SK-N-SH (cell line): ENCODE measurements around the gene THTPA.

Source experiments
- CHD2 ChIP-seq: fragments of 150-350 bp; IDR thresholded peaks from 2 replicates; pipeline ENCODE4 v1.6.1; 2018; ENCODE audit warnings: low read length; ENCODE audit not compliant: partially characterized antibody
- CTCF ChIP-seq: fragments of 200-600 bp; sonication (generic); IDR thresholded peaks from 2 replicates; pipeline ENCODE4 v1.6.1; 2017; ENCODE audit warnings: antibody characterized with exemption, mild to moderate bottlenecking, moderate library complexity
- EZH2phosphoT487 ChIP-seq: fragments of 200-600 bp; sonication (generic); IDR thresholded peaks from 2 replicates; pipeline ENCODE4 v1.6.1; 2017; ENCODE audit warnings: low read depth, mixed run types, mild to moderate bottlenecking, antibody characterized with exemption, moderate library complexity, borderline replicate concordance
- MXI1 ChIP-seq: IDR thresholded peaks from 2 replicates; pipeline ENCODE4 v1.6.1; 2012; ENCODE audit warnings: mild to moderate bottlenecking, low read depth, low read length, improper control_type of control experiment
- RXRA ChIP-seq: IDR thresholded peaks from 2 replicates; pipeline ENCODE4 v1.4.0; 2012; ENCODE audit warnings: low read depth, mild to moderate bottlenecking, borderline replicate concordance
- USF2 ChIP-seq: fragments of 150-350 bp; IDR thresholded peaks from 2 replicates; pipeline ENCODE4 v1.6.1; 2017; ENCODE audit warnings: antibody characterized with exemption, low read length, low read depth, borderline replicate concordance

DNA sequence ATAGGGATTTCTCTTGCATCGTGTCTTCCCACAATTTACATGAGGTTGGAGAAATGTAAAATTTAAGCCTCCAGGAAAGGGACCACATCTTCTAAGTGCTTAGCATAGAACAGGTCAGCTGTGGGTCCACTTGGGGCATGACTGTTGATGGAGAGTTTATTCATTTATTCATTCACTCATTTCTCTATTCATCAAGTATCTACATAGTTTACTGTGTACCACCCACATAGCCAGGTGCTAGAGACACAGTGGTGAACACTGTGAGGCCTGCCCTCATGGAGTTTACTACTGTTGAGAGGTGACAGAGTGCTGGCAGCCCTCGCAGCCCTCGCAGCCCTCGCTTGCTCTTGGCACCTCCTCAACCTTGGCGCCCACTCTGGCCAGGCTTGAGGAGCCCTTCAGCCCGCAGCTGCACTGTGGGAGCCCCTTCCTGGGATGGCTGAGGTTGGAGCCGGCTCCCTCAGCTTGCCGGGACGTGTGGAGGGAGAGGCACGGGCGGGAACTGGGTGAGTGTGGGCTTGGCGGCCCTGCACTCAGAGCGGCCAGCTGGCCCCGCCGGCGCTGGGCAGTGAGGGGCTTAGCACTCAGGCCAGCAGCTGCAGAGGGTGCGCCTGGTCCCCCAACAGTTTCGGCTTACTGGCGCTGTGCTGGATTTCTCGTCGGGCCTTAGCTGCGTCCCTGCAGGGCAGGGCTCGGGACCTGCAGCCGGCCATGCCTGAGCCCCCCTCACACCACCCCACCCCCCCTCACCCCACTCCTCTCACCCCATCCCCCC lies 24.3 kb downstream of the THTPA start:
- TF ChIP-seq CTCF (no peak), USF2 (no peak), MXI1 (no peak), EZH2phosphoT487 (no peak), RXRA (no peak), CHD2 (no peak)
